Esophagus squamous epithelium (tissue), 5 donors: ENCODE data around the gene KRTAP3-3. TPM values are rescaled to one million over a fixed set of nuclear protein-coding genes. Genes with fewer than 3 reads are reported as not detected.

Experiments used
- DNase-seq: peaks from one replicate; lab custom pipeline; 2025; lab: John Stamatoyannopoulos, UW
- H3K27ac ChIP-seq, 4 donors: fragments of 200-600 bp; sonication (generic); one replicate each; pipeline ENCODE4 v1.5.1; 2016 to 2019; ENCODE audit warnings: mild to moderate bottlenecking in 1 of 4
- H3K27me3 ChIP-seq, 4 donors: fragments of 200-600 bp; sonication (generic); 1 replicate in 3 of 4; 2 replicates in 1 of 4; pipeline versions ENCODE4 v1.5.1 to v1.6.0; 2017 to 2021; ENCODE audit warnings: antibody characterized with exemption in 1 of 4
- H3K36me3 ChIP-seq, 3 donors: fragments of 200-600 bp; sonication (generic); one replicate each; pipeline ENCODE4 v1.5.1; 2016 to 2019
- H3K4me1 ChIP-seq, 3 donors: fragments of 200-600 bp; sonication (generic); one replicate each; pipeline ENCODE4 v1.5.1; 2017 to 2019
- H3K4me3 ChIP-seq, 4 donors: fragments of 200-600 bp; sonication (generic); 1 replicate in 3 of 4; 2 replicates in 1 of 4; pipeline ENCODE4 v1.5.1; 2016 to 2019; ENCODE audit warnings: mild to moderate bottlenecking in 2 of 4, moderate library complexity in 1 of 4
- H3K9me3 ChIP-seq, 3 donors: fragments of 200-600 bp; sonication (generic); one replicate each; pipeline ENCODE4 v1.5.1; 2016 to 2019
- CTCF ChIP-seq, 6 experiments: fragments of 450-650 bp in 4 of 6; fragments of 200-600 bp in 2 of 6; sonication (generic) in 2 of 6; IDR thresholded peaks; one replicate each; pipeline ENCODE4 v1.5.1; 2016 to 2019; ENCODE audit warnings: antibody characterized with exemption in 6 of 6, mild to moderate bottlenecking in 4 of 6, moderate library complexity in 4 of 6
- POLR2A ChIP-seq, 4 donors: fragments of 450-650 bp; IDR thresholded peaks; one replicate each; pipeline ENCODE4 v1.6.1; 2017; ENCODE audit warnings: antibody characterized with exemption in 4 of 4, mild to moderate bottlenecking in 4 of 4, moderate library complexity in 3 of 4
- WGBS, 2 donors: methylation state at CpG; one replicate each; pipeline ENCODE4 v1.1.5; 2018; 5-methylcytosine and 5-hydroxymethylcytosine counted together
- intact Hi-C: fragments of 100-400 bp; cut with DNase I; formaldehyde crosslinking; loops from one replicate; pipeline ENCODE4 v1.15.0; 2022
- total RNA-seq, 4 donors: library from RNA; depleted of rRNA; stranded (reverse); fragments of >200 nt; gene quantifications; one replicate each; pipeline ENCODE4 v1.1.0, GENCODE V29; 2016
- donor health status: DM: yes; HTN: yes; CAD: no.

KRTAP3-3 gene
- total RNA-seq, 4 donors from 2014 or later: not detected

GRCh38 chr17:40997361-40997760, 3.4 kb upstream of the KRTAP3-3 start:
- no peak for DNase-seq
- intact Hi-C loops: no loop called here
- WGBS, 2 donors: 66 to 80% methylated on average over 2 of the region's 2 CpGs

GRCh38 chr17:40996829-40997228, 2.9 kb upstream of the KRTAP3-3 start:
- no peaks in the 10 kb centered on the region for H3K36me3 ChIP-seq
- no peak for TF ChIP-seq POLR2A (IDR thresholded peaks at IDR 0.05)
- TF ChIP-seq CTCF (IDR thresholded peaks at IDR 0.05): no peak
- peaks cover 0 to 59% (median 0%) of the 10 kb centered on the region in 4 donors for H3K27me3 ChIP-seq
- no peak overlapping the region for H3K4me3 ChIP-seq
- 68 to 76% methylated on average over 4 of the region's 4 CpGs for WGBS, 2 donors
- intact Hi-C loops: no loop called here
- no peaks in the 10 kb centered on the region for H3K4me1 ChIP-seq
- H3K27ac ChIP-seq: no peak overlapping the region
- no peak for DNase-seq
- no peaks in the 10 kb centered on the region for H3K9me3 ChIP-seq

More at GRCh38 chr17:40997361-40997760, 3.4 kb upstream of the KRTAP3-3 start:
- Histone ChIP-seq H3K27me3 (peaks cover 0 to 60% (median 0%) of the 10 kb centered on the region in 4 donors), H3K4me1 (peaks cover 0 to 5% (median 0%) of the 10 kb centered on the region in 3 donors), H3K9me3 (no peaks in the 10 kb centered on the region), H3K36me3 (no peaks in the 10 kb centered on the region), H3K4me3 (no peak overlapping the region), H3K27ac (no peak overlapping the region)
- TF ChIP-seq CTCF (IDR thresholded peaks at IDR 0.05) (no peak), POLR2A (IDR thresholded peaks at IDR 0.05) (no peak)

DNA sequence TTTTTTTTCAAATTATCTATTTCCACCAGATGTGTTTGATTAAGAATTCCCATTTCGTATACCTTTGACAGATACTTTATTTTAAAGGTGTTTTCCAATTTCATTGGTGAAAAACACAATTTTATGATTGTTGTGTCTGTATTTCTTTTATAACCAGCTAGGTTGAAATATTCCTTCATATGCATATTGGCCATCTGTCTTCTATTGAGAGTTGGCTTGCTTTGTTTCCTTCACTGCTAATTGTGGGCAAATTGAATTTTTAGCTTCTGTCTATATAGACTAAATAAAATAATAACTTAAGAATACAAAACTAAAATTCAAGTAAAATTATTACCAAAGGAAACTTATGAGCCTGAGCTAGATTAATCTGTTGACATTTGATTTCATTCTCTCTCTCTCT, 1.2 kb upstream of the KRTAP3-3 start:
- no peaks in the 10 kb centered on the region for H3K9me3 ChIP-seq
- DNase-seq: no peak
- H3K36me3 ChIP-seq: no peaks in the 10 kb centered on the region
- TF ChIP-seq CTCF (IDR thresholded peaks at IDR 0.05) (no peak), POLR2A (IDR thresholded peaks at IDR 0.05) (no peak)
- H3K4me3 ChIP-seq: no peak overlapping the region
- WGBS, 2 donors: 71 to 74% methylated on average over 1 of the region's 1 CpG
- intact Hi-C loops: no loop called here
- peaks cover 0 to 54% (median 0%) of the 10 kb centered on the region in 4 donors for H3K27me3 ChIP-seq
- no peak overlapping the region for H3K27ac ChIP-seq
- H3K4me1 ChIP-seq: no peaks in the 10 kb centered on the region

DNA sequence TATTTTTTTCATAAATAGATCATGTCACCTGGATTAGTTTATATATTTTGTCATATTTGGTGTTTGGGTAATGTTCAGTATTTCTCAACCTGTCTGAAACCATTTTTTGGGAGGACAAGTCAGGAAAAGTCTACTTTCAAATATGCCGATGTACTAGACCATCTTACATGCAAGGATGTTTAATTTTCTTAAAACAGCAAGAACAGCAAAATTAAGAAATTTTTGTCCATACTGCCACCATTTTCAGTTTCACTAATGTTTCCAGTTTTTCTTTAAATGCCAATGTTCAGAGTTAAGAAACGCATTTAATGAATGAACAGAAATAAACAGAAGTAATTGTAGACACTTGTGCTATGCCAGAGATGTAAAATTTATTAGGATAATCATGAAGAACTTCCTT, 880 bp downstream of the KRTAP3-3 start:
- no peak for TF ChIP-seq CTCF (IDR thresholded peaks at IDR 0.05)
- no peak for TF ChIP-seq POLR2A (IDR thresholded peaks at IDR 0.05)
- intact Hi-C loops: no loop called here
- Histone ChIP-seq H3K27ac (no peak overlapping the region), H3K4me3 (no peak overlapping the region), H3K9me3 (no peaks in the 10 kb centered on the region), H3K27me3 (peaks cover 0 to 41% (median 0%) of the 10 kb centered on the region in 4 donors), H3K36me3 (no peaks in the 10 kb centered on the region), H3K4me1 (no peaks in the 10 kb centered on the region)
- WGBS, 2 donors: 92 to 98% methylated on average over 2 of the region's 2 CpGs
- no peak for DNase-seq

- 85 to 89% methylated on average over 3 of the region's 3 CpGs for WGBS, 2 donors
These were observed 1.3 kb downstream of the KRTAP3-3 start for GRCh38 chr17:40992666-40993065.

More at GRCh38 chr17:40992666-40993065, 1.3 kb downstream of the KRTAP3-3 start:
- Histone ChIP-seq H3K27ac (no peak overlapping the region), H3K9me3 (no peaks in the 10 kb centered on the region), H3K4me1 (no peaks in the 10 kb centered on the region), H3K36me3 (no peaks in the 10 kb centered on the region), H3K4me3 (no peak overlapping the region), H3K27me3 (peaks cover 0 to 37% (median 0%) of the 10 kb centered on the region in 4 donors)
- no peak for TF ChIP-seq CTCF (IDR thresholded peaks at IDR 0.05)
- TF ChIP-seq POLR2A (IDR thresholded peaks at IDR 0.05): no peak
- intact Hi-C loops: no loop called here
- no peak for DNase-seq
